CD4-positive, alpha-beta T cell treated with Interleukin-1 beta for 1 hour (primary cell): ENCODE data around the gene MATR3.
"Not testable (repeated sequence)": the region's sequence is repeated elsewhere in the genome, so short reads cannot be mapped to it uniquely, and the experiment has no call there.

Experiments used
- DNase-seq, 2 donors: peaks; one replicate each; pipeline ENCODE4 v3.0.0-alpha.2; 2020 to 2022

The MATR3 gene

GRCh38 chr5:139293507-139294373 lies at the start of gene MATR3:
Gene MATR3, plus strand, starts transcription at chr5:139293740. Its CDS starts 13,676 bp downstream, at chr5:139307416.
- DNase-seq, result peak; percentile 93

DNA sequence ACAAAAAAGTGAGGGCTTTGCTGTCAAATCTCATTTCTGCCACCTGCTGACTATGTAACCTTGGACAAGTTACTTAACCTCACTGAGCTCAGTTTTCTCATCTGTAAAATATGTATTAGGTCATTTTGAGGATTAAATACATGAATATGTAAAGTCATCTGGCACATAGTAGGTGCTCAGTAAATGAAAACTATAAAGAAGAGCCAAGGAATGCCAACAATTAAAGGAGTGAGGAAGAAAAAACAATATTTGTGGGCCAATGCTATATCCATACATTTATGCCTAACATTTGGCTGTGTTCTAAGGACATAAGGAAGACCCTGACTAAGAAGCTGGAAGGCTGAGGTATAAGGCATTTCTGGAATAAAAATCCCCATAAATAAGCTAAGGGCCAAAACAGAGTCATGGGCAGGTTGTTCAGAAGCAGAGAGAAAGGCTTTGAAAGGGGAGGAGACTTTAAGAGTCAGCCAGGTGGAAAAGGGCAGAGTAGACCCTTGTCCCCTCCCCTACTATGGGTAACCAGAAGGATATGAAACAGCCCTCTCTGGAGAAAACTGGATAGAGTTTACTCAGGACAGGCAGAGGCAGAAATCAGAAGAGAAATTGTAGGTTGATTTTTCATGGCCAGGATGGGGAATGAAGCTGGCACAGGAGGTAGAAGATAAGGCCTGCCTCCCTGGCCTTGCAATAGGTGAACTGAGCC lies 47.8 kb upstream of the MATR3 start:
- DNase-seq, result no peak

DNA sequence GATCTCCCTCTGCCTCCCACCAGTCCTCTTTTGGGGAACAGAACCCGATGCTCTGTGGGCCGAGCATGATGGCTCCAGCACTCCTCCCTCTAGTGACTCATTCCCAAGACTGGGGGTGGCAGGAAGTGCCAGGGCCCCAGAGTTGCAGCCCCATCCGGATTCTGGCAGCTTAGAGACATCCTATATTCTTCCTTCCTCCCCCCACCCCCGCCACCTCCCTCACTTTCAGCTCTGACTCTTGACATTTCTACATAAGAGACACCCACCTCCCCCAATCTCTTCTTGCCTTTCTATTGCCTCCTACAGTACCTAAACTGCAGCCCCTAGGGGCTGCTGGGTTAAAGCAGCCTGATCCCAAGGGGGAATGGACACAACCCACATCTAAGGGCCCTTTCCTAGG lies 47.1 kb upstream of the MATR3 start:
- peak in 1 of 2 donors; percentile 57 for DNase-seq

GRCh38 chr5:139248826-139249453 lies 44.6 kb upstream of the MATR3 start:
- DNase-seq, result no peak

DNA sequence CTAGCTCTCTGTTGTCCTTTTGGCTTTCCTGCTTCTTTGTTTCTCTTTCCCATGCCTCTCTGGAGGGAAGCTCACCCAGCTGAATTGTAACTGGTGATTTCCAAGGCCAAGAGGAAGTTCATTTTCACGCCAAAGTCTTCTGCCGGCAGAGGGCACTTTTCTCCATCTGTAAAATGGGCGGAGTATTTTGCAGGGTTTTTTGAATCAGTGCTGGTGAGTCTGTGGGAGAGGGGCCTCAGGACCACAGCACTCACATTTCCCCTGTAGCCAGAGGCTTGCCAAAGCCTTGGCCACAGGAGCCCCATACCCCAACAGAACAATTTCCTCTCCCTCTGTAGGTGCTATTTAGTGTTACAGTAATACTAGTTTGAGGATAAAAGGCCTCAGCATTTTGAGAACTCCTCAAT lies 42.3 kb upstream of the MATR3 start:
- DNase-seq, result peak; percentile 36 to 53

GRCh38 chr5:139251695-139252288 lies 41.7 kb upstream of the MATR3 start:
- no peak for DNase-seq

- no peak for DNase-seq
These were observed 40.4 kb upstream of the MATR3 start for GRCh38 chr5:139253115-139253514.

DNA sequence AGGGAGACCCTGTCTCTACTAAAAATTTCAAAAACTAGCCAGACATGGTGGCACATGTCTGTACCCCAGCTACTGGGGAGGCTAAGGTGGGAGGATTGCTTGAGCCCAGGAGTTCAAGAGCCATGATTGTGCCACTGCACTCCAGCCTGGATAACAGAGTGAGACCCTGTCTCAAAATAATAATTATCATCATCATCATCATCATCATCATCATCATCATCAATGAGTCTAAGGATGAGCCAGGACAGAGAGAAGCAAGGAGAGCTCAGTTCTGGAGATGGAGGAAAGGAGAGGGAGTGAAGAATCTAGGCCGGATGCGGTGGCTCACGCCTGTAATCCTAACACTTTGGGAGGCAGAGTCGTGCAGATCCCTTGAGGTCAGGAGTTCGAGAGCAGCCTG lies 36.7 kb upstream of the MATR3 start:
- DNase-seq, result no peak

GRCh38 chr5:139262059-139262741 lies 31.3 kb upstream of the MATR3 start:
- DNase-seq, result no peak

DNA sequence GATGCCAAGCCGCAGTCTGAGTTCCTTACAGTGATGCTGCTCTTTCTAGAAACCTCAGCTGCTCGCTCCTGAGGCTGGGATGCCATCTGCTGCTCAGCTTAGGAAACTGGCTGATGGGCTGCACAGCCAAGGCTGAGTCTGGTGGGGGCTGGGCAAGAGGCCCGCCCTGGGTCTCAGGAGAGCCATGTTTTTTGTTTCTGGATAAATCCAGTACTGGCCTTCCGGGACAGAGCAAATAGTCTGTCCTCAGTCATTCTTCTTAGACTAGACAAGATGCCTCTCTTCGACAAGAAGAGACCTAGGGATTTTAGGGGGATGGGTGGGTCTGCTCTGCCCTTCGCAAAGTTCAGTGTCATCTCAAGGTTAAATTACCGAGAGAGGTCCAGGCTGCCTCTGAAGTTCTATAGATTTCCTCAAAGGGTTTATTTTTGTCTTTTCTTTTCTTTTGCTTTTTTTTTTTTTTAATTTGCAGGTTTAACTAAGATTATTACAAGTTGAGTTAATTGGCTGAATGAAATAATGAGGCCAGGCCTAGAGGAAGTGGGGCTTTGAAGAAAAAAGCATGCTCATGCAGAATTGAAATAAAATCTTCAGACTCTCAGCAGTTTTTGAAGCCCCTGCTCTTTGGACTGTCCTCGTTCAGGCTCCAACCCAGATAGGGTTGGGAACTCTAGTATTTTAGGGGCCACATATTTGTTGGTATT lies 30.6 kb upstream of the MATR3 start:
- peak; percentile 62 to 70 for DNase-seq

DNA sequence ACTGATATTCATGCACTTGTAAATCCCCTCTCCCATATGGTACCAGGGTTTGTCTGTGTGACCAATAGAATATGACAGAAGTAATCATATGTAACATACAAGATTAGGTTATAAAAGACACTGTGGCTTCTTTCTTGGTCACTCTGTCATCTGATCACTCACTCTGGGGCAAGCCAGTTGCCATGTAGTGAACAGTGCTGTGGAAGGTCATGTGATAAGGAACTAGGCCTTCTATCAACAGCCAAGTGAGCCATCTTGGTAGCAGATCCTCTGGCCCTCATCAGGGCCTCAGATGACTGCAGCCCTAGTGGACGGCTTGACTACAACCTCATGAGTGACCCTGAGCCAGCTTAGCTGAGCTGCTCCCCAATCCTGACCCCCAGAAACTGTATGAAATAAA lies 30.0 kb upstream of the MATR3 start:
- DNase-seq, result no peak

DNA sequence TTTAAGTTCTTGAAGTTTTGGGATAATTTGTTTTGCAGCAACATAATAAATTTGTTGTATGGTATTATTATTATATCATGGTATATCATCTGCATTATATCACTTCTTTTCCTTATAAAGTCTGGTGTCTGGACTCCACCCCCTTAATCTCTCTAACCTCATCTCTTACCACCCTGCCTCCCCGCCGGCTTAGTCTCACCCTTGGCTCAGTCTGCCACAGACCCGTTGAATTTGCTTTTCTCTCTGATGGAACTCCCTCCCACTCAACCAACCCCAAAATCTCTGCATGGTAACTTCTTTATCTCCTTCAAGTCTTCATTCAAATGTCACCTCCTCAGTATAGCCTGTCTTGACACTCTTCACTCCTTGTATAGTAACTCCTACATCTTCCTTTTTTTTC lies 29.6 kb upstream of the MATR3 start:
- no peak for DNase-seq

DNA sequence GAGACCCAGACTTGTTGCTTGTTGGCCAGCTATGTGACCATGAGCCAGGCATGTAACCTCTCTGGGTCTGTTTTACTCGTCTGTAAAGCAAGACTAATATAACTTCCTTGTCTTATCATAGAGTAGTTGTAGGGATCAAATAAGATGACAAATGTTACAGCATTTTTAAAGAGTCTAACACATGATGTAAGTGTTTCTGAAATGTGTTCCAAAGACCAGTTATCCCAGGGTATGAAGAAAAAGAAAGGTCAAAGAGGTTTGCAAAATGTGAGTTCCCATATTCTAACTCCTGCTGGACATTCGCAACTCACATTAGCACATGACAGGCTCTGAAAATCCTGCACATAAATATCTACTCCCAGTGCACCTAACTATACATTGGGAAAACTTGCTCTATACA lies 28.5 kb upstream of the MATR3 start:
- DNase-seq, result no peak

DNA sequence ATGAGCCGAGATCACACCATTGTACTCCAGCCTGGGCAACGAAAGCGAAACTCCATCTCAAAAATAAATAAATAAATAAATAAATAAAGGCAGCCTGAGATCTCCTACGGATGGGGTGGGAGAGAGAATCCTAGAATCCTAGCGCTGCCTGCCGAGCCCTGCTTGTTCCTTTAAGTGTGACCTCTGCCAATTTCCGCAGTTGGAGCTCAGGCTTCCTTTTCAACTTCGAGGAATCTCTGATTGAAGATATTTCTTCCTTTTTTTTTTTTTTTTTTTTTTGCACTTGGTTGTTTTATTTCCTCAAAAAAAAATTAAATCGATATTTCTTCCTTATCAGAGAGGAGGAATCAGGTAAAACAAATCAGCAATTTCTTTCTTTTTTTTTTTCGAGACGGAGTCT lies 27.3 kb upstream of the MATR3 start:
- DNase-seq, result no peak

DNA sequence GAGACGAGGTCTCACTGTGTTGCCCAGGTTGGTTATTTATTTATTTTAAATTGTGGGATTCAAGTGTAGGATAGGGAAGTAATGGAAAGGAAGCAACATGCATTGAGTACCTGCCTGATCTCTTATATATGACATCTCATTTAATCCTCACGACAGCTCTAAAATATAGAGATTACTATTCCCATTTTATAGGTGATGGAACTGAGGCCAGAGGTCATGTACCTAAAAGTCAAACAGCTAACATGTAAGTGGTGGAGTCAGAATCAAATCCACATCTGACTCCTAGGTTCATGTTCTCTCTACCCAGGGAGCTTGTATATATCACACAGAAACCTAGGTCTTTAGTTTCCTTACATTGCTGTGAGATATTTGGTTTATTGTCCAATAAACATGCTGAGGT lies 26.1 kb upstream of the MATR3 start:
- no peak for DNase-seq

GRCh38 chr5:139268364-139269202 lies 25.0 kb upstream of the MATR3 start:
- DNase-seq, result no peak

DNA sequence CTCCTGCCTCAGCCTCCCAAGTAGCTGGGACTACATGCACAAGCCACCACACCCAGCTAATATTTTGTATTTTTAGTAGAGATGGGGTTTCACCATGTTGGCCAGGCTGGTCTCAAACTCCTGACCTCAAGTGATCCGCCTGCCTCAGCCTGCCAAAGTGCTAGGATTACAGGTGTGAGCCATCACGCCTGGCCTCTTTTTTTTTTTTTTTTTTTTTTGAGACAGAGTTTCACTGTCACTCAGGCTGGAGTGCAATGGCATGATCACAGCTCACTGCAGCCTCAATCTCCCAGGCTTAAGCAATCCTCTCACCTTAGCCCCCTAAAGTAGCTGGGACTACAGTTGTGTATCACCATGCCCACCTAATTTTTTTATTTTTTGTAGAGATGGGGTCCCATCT lies 22.8 kb upstream of the MATR3 start:
- DNase-seq, result not testable (repeated sequence)

DNA sequence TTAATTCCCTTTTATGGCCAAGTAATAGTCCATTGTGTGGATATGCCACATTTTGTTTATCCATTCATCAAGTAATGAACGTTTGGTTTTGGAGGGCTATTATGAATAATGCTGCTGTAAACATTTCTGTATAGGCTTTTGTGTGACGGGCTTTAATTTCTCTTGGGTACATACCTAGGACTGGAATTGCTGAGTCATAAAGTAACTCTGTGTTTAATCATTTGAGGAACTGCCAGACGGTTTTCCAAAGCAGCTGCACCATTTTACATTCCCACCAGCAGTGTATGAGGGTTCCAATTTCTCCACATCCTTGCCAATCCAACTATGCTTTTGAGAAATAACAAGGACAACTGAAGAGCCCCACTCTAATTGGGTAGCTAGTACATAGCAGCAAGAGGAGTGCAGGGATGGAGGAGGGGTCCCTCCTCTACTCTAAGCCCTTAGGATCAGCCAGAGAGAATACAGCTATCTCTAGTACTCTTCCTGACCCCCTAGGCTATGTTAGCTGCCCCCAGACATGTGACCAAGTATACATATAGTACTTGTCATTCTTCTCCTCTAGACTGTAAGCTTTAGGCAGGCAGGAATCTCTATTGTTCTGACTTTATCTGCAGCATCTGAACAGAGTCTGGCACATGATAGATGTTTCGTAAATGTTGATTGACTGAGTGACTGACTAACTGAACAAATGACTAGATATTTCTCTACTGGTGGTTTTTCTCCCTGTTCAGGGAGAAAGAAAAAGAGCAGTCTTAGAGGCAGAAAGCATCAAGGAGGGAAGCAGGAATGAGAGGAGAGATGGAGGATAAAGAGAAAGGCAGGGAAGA lies 22.1 kb upstream of the MATR3 start:
- DNase-seq, result no peak

DNA sequence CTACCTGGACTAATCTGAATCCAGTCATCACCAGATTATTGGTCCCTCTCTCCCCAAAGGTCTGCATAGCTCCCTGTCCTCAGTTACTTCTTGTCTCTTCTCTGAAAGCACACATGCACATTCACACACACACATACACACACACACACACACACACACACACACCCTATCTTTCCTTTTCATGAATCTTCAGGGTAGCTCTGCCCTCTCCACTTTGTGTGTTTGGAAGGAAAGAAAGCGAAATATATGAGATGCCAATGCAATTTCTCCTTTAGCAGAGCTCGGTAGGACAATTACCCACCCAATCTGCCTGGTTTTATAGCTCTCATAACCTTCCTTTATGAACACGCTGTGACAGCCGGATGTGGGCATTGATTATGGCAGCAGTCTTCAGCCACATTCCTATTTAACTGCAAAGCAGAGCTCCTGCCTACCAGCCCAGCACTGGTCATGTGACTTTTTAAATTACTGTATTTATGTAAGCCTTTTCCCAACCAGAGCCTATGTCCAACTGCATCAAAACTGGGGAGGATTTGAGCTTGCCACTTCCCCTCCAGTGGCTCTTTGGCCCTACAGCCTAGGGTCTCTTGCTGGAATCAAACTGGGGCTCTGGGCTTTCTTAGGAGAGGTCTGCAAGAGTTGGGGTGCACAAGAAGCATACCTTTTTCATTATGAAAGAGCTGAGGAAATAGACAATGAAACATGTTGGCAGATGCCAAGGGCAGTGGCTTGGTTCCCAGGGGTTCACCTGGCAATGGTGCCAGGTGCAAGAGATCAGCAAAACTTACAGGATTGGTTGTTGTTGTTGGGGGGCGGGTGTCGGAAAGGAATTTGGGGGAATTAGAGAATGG lies 20.8 kb upstream of the MATR3 start:
- peak in 1 of 2 donors; percentile 46 for DNase-seq

DNA sequence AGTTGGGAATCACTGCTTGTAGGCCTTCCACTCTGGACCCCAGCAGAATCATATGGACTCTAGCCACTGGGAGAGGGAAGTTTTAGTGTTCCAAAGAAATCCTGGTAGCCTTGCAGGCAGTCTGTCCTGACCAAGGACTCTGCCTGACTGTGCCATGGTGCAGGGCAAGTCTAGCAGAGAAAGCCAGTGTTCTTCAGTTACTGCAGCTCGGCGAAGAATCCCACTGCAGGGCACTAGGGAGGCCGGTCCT lies 20.3 kb upstream of the MATR3 start:
- no peak for DNase-seq
